GM21737 (cell line): ENCODE data around the gene TIRAP.
A peak's percentile ranks its signal among the peaks of the same experiment; 100 is the strongest.
"Not testable (repeated sequence)": the region's sequence is repeated elsewhere in the genome, so short reads cannot be mapped to it uniquely, and the experiment has no call there.

Experiments used
- ATAC-seq: cut with Tn5 transposase; IDR thresholded peaks from one replicate; pipeline ENCODE4 v1.9.1; 2021; ENCODE audit warnings: mild to moderate bottlenecking, moderate library complexity; ENCODE audit not compliant: unreplicated experiment

TIRAP gene

GRCh38 chr11:126282736-126283591, at the start of gene TIRAP:
Gene TIRAP (plus strand): TSS chr11:126283093. CDS start chr11:126290895, 7,802 bp downstream.
- ATAC-seq = peak; percentile 59

GRCh38 chr11:126233391-126233790, 49.5 kb upstream of the TIRAP start:
- ATAC-seq = no peak

GRCh38 chr11:126246636-126247035, 36.3 kb upstream of the TIRAP start:
- ATAC-seq = no peak

- no peak for ATAC-seq
Measured at GRCh38 chr11:126253265-126253664, 29.6 kb upstream of the TIRAP start.

GRCh38 chr11:126254819-126255218, 28.1 kb upstream of the TIRAP start:
- no peak for ATAC-seq

- not testable (repeated sequence) for ATAC-seq
Measured at GRCh38 chr11:126255507-126255906, 27.4 kb upstream of the TIRAP start.

- ATAC-seq = no peak
Measured at GRCh38 chr11:126256216-126256615, 26.7 kb upstream of the TIRAP start.

GRCh38 chr11:126257144-126257543, 25.7 kb upstream of the TIRAP start:
- no peak for ATAC-seq

GRCh38 chr11:126257764-126258163, 25.1 kb upstream of the TIRAP start:
- ATAC-seq = no peak

GRCh38 chr11:126262216-126262615, 20.7 kb upstream of the TIRAP start:
- ATAC-seq = no peak

GRCh38 chr11:126263489-126263888, 19.4 kb upstream of the TIRAP start:
- ATAC-seq = no peak

GRCh38 chr11:126265811-126266210, 17.1 kb upstream of the TIRAP start:
- no peak for ATAC-seq

GRCh38 chr11:126267650-126268049, 15.2 kb upstream of the TIRAP start:
- no peak for ATAC-seq

GRCh38 chr11:126268361-126268707, 14.6 kb upstream of the TIRAP start:
- no peak for ATAC-seq

GRCh38 chr11:126268708-126269579, 13.9 kb upstream of the TIRAP start, which contains the start of the genes FOXRED1 and SRPRA:
Gene FOXRED1 (plus strand): TSS chr11:126269154. CDS start chr11:126269207, 53 bp downstream.
Gene SRPRA (minus strand): TSS chr11:126268895. CDS start chr11:126268804, 91 bp downstream.
- ATAC-seq = peak; percentile 99

GRCh38 chr11:126277322-126277721, 5.6 kb upstream of the TIRAP start:
- no peak for ATAC-seq

GRCh38 chr11:126277780-126278179, 5.1 kb upstream of the TIRAP start:
- no peak for ATAC-seq

GRCh38 chr11:126279191-126279590, 3.7 kb upstream of the TIRAP start:
- no peak for ATAC-seq

GRCh38 chr11:126280595-126280994, 2.3 kb upstream of the TIRAP start:
- ATAC-seq = no peak

- no peak for ATAC-seq
Measured at GRCh38 chr11:126281245-126281644, 1.6 kb upstream of the TIRAP start.

- ATAC-seq = no peak
Measured at GRCh38 chr11:126281666-126282175, 1.2 kb upstream of the TIRAP start.
